EH (cell line): ENCODE data around the gene SLC24A2.
"Not testable (repeated sequence)": the region's sequence is repeated elsewhere in the genome, so short reads cannot be mapped to it uniquely, and the experiment has no call there.

Experiments
- DNase-seq: peaks from one replicate; pipeline ENCODE4 v3.0.0-alpha.2; 2015; ENCODE audit warnings: low read depth

The SLC24A2 gene

GRCh38 chr9:19788614-19789271 lies at the start of gene SLC24A2:
Gene SLC24A2, minus strand, starts transcription at chr9:19789037.
- DNase-seq: no peak

DNA sequence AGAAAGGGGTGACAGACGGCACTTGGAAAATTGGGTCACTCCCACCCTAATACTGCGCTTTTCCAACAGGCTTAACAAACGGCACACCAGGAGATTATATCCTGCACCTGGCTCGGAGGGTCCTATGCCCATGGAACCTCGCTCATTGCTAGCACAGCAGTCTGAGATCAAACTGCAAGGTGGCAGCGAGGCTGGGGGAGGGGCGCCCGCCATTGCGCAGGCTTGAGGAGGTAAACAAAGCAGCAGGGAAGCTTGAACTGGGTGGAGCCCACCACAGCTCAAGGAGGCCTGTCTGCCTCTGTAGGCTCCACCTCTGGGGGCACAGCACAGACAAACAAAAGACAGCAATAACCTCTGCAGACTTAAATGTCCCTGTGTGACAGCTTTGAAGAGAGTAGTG lies 44.5 kb upstream of the SLC24A2 start:
- DNase-seq: not testable (repeated sequence)

DNA sequence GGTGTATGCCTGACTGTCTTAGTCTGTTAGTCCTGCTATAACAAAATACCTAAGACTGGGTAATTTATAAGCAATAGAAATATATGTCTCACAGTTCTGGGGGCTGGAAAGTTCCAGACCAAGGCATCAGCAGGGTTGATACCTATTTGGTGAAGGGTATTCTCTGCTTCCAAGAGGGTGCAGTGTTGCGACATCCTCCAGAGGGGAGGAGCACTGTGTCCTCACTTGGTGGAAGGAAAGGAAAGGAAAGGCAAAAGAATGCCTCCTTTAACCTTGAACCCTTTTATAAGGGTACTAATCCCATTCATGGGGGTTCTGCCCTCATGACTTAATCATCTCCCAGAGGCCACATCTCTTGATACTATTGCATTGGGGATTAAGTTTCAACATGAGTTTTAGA lies 42.0 kb upstream of the SLC24A2 start:
- no peak for DNase-seq

- DNase-seq: no peak
Observed at GRCh38 chr9:19828576-19829109, 39.8 kb upstream of the SLC24A2 start.

GRCh38 chr9:19816769-19817168 lies 27.9 kb upstream of the SLC24A2 start:
- DNase-seq: no peak

DNA sequence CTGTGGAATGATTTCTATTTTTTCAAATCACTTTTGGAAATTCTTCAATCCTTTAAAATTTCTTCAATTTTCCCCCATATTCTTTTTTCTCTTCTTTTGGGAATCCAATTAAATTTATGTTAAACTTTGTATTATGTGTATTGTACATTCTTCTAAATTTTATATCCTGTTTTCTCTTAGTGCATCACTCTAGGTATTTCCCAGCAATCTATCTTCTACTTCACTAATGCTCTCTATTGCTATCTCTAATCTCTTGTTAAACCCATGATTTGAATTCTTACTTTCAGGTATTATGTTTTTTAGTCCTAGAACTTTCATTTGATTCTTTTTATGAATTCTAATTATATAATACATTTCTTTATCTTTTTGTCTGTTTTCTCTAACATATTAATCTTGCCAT lies 23.4 kb upstream of the SLC24A2 start:
- DNase-seq: no peak

- no peak for DNase-seq
Observed at GRCh38 chr9:19809422-19810269, 20.8 kb upstream of the SLC24A2 start.

- no peak for DNase-seq
Observed at GRCh38 chr9:19807182-19807892, 18.5 kb upstream of the SLC24A2 start.

DNA sequence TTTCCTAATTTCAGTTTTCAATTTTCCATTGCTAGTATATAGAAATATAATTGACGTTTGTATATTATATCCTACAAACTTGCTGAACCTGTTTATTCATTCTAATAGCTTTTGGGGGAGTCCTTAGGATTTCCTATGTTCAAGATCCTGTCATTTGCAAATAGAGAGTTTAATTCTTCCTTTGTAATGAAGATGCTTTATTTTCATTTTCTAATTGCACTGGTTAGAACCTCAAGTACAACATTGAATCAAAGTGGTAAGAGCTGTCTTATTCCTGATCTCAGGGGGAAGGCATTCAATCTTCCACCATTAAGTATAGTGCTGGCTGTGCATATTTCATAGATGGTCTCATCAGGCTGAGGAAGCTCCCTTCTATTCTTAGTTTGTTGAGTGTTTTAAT lies 15.6 kb upstream of the SLC24A2 start:
- no peak for DNase-seq

GRCh38 chr9:19800884-19801283 lies 12.0 kb upstream of the SLC24A2 start:
- no peak for DNase-seq

GRCh38 chr9:19799784-19800183 lies 10.9 kb upstream of the SLC24A2 start:
- DNase-seq: no peak

DNA sequence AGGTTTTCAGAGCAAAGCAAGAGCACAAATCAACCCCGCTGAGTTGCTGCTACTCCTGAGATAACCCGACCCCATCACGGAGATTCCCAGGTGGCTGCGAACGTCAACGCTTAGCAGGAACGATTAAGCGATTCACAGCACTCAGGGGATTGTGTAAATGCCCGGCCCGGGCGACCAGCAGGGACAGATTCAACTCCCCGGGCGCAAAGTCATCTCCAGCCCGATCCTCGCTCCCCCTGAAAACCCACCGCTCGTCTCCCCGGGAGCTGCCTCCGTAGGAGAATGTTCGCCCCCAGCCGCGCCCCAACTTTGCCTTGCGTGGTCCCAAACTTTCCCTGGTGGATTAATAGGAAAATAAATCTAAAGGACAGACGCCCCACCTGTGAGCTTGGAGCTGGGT lies 685 bp downstream of the SLC24A2 start:
- no peak for DNase-seq

GRCh38 chr9:19787672-19788071 lies 1.2 kb downstream of the SLC24A2 start:
- no peak for DNase-seq

- no peak for DNase-seq
Observed at GRCh38 chr9:19785230-19785629, 3.6 kb downstream of the SLC24A2 start.

DNA sequence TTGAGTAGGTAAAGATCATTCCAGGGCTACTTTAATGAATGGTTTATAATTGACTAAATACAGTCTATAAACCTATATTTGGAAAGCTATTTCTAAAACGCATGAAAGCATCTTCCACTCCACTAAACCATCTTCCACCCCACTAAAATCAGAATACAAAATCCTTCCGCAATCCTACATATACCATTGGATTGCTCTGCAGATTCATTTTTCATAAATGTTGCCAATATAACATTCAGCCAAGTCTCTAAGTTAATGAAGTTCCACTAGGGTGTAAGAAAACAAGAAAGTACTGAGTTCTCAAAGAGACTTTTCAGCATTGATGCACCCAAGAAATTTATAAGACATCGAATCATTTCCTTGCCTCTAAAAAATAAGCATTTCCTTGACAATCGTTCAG lies 4.7 kb downstream of the SLC24A2 start:
- no peak for DNase-seq

DNA sequence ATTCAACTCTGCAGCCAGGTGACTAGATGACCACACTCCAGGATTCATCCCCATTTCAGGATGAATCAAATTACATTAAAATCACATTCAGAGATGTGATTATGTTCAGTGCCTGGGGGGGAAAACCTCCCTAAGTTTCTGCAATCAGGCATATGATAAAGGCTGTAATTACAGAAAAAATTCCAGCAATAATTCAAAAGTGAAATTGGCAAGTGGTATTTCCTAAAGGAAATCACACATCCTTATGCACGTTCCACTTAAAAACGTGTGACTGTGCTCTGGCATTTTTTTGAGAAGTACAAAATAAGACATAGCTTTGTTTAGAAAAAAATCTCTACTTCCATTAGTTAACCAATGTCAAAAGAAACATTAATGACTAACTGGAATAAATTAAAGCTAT lies 5.3 kb downstream of the SLC24A2 start:
- no peak for DNase-seq

GRCh38 chr9:19782005-19782404 lies 6.8 kb downstream of the SLC24A2 start:
- DNase-seq: peak; percentile 13

DNA sequence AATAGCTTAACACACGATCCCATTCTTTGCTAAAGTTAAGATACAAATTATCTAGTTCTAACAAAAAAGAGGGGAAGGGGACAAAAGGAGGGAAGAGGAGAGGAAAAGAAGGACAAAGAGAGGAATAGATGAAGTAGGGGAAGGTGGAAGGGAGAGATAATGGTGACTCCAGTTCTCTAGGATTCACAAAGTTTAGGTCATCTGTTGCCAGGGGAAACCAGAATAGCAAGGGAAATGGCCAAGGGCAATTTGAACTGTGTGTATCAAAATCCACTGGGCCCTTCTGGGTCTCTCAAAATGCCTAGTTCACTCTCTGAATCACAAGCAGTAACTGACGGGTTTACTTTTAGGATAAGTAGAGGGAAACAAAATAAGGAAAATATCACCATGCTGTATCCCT lies 7.6 kb downstream of the SLC24A2 start:
- no peak for DNase-seq

- no peak for DNase-seq
Observed at GRCh38 chr9:19771446-19771845, 17.4 kb downstream of the SLC24A2 start.

- DNase-seq: no peak
Observed at GRCh38 chr9:19770973-19771372, 17.9 kb downstream of the SLC24A2 start.

GRCh38 chr9:19769213-19769612 lies 19.6 kb downstream of the SLC24A2 start:
- DNase-seq: no peak

DNA sequence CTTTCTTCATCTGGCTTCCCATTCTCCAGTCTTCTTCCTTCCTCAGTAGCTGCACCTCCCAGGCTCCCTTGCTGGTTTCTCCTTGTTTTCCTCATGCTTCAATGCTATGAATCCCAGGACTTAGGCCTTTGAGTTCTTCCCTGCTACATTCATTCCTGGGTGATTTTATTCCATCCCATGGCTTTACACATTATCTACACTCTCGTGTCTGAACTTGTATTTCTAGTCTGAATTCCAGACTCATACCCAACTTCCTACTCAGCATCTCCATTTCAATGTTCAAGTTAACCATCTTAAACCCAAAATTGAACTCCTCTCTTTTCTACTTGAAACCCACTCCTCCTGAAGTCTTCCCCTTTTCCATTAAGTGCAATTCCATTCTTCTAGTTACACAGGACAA lies 20.0 kb downstream of the SLC24A2 start:
- no peak for DNase-seq

GRCh38 chr9:19759066-19759465 lies 29.8 kb downstream of the SLC24A2 start:
- DNase-seq: no peak
